ENCODE measurements around the gene NNT. TPM values are rescaled to one million over a fixed set of nuclear protein-coding genes. Genes with fewer than 3 reads are reported as not detected.

Gene NNT
- total and polyA plus RNA-seq, 2 of the 8 experiments (the other 6 are each of a cell fraction or from before 2014, with no cell fraction given): 11.0 to 22.2 TPM

GRCh38 chr5:43683884-43684471 is 81.0 kb downstream of the NNT start (continued):
- TF ChIP-seq, protein P1, sequence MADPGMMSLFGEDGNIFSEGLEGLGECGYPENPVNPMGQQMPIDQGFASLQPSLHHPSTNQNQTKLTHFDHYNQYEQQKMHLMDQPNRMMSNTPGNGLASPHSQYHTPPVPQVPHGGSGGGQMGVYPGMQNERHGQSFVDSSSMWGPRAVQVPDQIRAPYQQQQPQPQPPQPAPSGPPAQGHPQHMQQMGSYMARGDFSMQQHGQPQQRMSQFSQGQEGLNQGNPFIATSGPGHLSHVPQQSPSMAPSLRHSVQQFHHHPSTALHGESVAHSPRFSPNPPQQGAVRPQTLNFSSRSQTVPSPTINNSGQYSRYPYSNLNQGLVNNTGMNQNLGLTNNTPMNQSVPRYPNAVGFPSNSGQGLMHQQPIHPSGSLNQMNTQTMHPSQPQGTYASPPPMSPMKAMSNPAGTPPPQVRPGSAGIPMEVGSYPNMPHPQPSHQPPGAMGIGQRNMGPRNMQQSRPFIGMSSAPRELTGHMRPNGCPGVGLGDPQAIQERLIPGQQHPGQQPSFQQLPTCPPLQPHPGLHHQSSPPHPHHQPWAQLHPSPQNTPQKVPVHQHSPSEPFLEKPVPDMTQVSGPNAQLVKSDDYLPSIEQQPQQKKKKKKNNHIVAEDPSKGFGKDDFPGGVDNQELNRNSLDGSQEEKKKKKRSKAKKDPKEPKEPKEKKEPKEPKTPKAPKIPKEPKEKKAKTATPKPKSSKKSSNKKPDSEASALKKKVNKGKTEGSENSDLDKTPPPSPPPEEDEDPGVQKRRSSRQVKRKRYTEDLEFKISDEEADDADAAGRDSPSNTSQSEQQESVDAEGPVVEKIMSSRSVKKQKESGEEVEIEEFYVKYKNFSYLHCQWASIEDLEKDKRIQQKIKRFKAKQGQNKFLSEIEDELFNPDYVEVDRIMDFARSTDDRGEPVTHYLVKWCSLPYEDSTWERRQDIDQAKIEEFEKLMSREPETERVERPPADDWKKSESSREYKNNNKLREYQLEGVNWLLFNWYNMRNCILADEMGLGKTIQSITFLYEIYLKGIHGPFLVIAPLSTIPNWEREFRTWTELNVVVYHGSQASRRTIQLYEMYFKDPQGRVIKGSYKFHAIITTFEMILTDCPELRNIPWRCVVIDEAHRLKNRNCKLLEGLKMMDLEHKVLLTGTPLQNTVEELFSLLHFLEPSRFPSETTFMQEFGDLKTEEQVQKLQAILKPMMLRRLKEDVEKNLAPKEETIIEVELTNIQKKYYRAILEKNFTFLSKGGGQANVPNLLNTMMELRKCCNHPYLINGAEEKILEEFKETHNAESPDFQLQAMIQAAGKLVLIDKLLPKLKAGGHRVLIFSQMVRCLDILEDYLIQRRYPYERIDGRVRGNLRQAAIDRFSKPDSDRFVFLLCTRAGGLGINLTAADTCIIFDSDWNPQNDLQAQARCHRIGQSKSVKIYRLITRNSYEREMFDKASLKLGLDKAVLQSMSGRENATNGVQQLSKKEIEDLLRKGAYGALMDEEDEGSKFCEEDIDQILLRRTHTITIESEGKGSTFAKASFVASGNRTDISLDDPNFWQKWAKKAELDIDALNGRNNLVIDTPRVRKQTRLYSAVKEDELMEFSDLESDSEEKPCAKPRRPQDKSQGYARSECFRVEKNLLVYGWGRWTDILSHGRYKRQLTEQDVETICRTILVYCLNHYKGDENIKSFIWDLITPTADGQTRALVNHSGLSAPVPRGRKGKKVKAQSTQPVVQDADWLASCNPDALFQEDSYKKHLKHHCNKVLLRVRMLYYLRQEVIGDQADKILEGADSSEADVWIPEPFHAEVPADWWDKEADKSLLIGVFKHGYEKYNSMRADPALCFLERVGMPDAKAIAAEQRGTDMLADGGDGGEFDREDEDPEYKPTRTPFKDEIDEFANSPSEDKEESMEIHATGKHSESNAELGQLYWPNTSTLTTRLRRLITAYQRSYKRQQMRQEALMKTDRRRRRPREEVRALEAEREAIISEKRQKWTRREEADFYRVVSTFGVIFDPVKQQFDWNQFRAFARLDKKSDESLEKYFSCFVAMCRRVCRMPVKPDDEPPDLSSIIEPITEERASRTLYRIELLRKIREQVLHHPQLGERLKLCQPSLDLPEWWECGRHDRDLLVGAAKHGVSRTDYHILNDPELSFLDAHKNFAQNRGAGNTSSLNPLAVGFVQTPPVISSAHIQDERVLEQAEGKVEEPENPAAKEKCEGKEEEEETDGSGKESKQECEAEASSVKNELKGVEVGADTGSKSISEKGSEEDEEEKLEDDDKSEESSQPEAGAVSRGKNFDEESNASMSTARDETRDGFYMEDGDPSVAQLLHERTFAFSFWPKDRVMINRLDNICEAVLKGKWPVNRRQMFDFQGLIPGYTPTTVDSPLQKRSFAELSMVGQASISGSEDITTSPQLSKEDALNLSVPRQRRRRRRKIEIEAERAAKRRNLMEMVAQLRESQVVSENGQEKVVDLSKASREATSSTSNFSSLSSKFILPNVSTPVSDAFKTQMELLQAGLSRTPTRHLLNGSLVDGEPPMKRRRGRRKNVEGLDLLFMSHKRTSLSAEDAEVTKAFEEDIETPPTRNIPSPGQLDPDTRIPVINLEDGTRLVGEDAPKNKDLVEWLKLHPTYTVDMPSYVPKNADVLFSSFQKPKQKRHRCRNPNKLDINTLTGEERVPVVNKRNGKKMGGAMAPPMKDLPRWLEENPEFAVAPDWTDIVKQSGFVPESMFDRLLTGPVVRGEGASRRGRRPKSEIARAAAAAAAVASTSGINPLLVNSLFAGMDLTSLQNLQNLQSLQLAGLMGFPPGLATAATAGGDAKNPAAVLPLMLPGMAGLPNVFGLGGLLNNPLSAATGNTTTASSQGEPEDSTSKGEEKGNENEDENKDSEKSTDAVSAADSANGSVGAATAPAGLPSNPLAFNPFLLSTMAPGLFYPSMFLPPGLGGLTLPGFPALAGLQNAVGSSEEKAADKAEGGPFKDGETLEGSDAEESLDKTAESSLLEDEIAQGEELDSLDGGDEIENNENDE (IDR thresholded peaks at IDR 0.05; ENCODE audit: insufficient replicate concordance, low read length): no peak
- TF ChIP-seq RNF2 (IDR thresholded peaks at IDR 0.05; ENCODE audit: borderline replicate concordance, low read depth, low read length, missing control alignments, poor library complexity, severe bottlenecking) (no peak), SP4 (IDR thresholded peaks at IDR 0.05; ENCODE audit: low read length) (no peak), YY1 (IDR thresholded peaks at IDR 0.05; ENCODE audit: low read depth, low read length) (no peak), SP1 (IDR thresholded peaks at IDR 0.05; ENCODE audit: low read depth, low read length) (no peak), SIRT6 (IDR thresholded peaks at IDR 0.05; ENCODE audit: low read length) (no peak)
